GM12892 (cell line): ENCODE results near the gene WDFY2.
A peak's percentile ranks its signal among the peaks of the same experiment; 100 is the strongest.
"Not testable (repeated sequence)": the region's sequence is repeated elsewhere in the genome, so short reads cannot be mapped to it uniquely, and the experiment has no call there.

Experiments used
- DNase-seq: peaks from one replicate; pipeline ENCODE4 v3.0.0; 2011; ENCODE audit not compliant: insufficient read length
- FAIRE-seq: peaks from 2 replicates; lab custom pipeline; 2011; peaks lifted over from hg19 to GRCh38; lab: Jason Lieb, UNC
- POLR2A ChIP-seq: IDR thresholded peaks from 2 replicates; pipeline ENCODE4 v1.6.1; 2011; ENCODE audit warnings: low read depth, low read length, control low read depth
- POLR2AphosphoS5 ChIP-seq: IDR thresholded peaks from 2 replicates; pipeline ENCODE4 v1.6.1; 2011; ENCODE audit warnings: low read depth, low read length, control low read depth
- TAF1 ChIP-seq: IDR thresholded peaks from 2 replicates; pipeline ENCODE4 v1.6.1; 2011; ENCODE audit warnings: low read depth, mild to moderate bottlenecking, control low read depth, low read length, borderline replicate concordance

WDFY2 gene

DNA sequence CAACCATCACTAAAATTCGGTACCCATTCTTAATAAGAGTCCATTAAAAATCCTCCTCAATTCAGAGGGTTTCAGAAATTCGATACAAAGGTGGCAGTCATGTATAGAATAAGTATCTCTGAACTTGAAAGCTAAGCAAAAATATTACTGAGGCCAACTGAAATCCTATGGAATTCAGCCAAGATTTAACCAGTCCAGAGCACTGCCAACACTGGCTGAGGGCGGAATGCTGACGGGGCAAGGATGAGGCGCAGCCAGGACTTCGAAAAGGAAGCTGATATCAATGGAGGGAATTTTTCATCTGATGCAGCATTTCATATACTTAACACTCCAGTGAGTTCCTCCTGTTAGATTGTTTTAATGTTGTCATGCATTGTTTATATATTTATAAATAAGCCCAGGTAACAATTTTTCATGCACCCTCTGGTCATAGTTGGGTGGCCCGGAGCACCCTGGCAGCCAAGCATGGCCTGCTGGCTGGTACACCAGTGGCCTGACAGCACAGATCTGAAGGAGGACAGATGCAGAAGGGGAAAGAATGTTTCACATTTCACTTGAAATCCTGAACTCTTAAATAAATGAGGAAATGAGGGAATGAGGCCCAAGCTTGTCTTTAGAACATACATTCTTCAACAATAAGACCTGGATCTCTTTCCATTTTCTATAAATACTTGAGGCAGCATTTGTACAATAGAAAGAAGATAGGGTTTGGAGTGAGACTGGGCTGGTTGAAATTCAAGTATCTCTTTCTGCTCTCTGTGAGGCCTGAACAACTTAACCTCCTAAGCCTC lies 41.5 kb downstream of the WDFY2 start:
- DNase-seq (no peak), FAIRE-seq (no peak)
- TF ChIP-seq POLR2AphosphoS5, result no peak
- TF ChIP-seq TAF1, result no peak
- TF ChIP-seq POLR2A, result no peak

DNA sequence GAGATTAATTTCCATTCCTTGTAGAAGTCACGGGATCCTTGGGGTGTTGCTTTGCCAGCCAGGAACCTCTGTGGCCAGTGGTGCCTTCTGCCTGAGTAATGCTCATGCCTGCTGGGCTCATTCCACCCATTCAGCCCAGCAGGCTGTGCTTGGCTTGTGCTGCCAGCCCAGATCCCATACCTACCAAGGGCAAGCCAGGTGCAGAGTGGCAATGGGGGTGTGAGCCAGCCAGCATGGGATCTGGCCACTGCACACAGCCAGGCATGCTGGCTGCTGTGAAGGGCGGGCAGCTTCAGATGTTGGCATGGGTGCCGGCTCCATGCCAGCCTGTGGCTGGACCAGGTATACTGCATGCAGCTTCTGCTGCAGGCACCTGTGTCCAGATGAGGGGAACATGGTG lies 42.5 kb downstream of the WDFY2 start:
- no peak for DNase-seq
- FAIRE-seq, result no peak
- TF ChIP-seq POLR2AphosphoS5 (no peak), TAF1 (no peak), POLR2A (no peak)

DNA sequence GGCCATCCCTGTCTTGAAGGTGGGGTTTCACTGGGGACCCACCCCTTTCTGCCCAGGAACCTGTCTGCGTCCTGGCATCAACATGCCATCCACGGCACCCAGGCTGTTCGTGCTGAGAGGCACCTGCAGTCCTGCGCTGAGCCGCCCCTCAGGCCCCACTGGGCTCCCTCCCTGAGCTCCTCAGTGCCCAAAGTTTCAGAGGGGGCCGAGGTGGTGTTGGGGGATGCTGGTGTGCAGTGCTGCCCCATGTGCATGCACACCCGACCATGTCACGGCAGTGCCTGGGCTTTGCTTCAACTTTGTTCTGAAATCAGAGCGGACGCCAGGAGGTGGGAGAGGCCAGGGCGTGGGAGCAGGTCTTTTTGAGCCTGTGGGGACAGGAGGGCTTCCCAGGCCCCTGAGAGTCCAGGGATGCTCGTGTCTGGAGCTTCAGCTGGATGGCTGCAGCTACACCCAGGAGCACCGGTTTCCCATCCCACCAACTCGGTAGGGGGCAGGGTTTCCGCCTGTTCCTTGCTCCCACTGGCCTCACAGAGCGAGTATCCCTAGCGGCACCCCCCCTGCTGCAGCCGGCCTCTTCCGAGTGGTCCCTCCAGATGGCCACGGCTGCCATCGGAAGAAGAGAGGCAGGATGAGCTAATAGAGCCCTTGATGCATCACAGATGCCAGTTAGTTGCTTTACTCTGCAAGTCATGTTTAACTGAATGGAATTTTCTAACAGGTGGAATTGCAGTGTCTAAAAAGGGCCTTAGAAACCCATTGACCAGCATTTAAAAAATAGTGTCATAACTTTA lies 44.0 kb downstream of the WDFY2 start:
- DNase-seq (no peak), FAIRE-seq (no peak)
- TF ChIP-seq POLR2A (no peak), POLR2AphosphoS5 (no peak), TAF1 (no peak)

DNA sequence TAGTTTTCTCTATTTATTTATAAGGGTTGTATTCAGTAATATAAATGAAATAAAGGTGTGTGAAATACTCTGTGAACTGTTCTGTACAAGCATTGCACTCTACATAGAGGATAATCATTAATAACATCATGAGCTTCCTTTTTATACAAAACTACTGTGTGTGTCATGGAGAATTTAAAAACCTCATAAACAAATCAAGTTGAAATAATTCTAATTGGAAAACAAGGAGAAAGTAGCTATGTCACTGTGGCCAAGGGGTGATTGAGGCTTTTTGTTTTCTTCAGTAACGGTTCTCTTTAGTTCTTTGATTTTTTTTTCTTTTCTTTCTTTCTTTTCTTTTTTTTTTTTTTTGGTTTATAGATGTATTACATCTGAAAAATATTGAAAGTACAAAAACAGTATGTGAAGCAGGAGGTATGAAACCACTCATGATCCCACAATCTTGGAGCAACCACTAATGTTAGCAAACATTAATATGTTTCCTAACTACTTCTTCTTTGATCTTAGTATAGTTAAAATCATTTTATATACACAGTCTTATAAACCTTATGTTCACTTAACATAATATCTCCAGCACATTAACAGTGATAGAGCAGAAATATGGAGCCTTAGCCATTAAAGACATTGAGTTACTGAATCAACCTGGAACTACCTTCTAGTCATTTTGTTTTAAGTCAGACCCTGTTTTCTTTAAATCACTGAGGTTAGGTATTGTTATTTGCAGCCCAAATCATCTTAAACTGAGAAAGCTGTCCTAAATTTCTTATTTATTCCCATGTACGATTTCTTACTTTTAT lies 45.4 kb downstream of the WDFY2 start:
- DNase-seq (no peak), FAIRE-seq (no peak)
- TF ChIP-seq POLR2AphosphoS5 (no peak), POLR2A (no peak), TAF1 (no peak)

DNA sequence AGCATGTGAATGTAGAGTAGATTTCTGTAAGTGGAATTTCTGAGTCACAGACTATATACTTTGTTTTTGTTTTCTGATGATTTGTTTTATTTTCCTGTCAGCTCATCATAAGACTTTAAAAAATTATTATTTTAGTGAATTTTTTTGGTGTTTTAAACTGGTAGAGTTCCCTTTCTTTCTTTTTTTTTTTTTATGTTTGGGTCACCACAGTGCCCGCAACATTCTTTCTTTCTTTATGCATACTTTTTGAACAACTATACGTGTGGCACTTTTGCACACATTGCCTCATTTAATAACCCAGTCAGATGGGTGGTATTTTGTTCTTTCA lies 46.0 kb downstream of the WDFY2 start:
- DNase-seq, result no peak
- no peak for TF ChIP-seq TAF1
- TF ChIP-seq POLR2A, result no peak
- no peak for TF ChIP-seq POLR2AphosphoS5
- no peak for FAIRE-seq

DNA sequence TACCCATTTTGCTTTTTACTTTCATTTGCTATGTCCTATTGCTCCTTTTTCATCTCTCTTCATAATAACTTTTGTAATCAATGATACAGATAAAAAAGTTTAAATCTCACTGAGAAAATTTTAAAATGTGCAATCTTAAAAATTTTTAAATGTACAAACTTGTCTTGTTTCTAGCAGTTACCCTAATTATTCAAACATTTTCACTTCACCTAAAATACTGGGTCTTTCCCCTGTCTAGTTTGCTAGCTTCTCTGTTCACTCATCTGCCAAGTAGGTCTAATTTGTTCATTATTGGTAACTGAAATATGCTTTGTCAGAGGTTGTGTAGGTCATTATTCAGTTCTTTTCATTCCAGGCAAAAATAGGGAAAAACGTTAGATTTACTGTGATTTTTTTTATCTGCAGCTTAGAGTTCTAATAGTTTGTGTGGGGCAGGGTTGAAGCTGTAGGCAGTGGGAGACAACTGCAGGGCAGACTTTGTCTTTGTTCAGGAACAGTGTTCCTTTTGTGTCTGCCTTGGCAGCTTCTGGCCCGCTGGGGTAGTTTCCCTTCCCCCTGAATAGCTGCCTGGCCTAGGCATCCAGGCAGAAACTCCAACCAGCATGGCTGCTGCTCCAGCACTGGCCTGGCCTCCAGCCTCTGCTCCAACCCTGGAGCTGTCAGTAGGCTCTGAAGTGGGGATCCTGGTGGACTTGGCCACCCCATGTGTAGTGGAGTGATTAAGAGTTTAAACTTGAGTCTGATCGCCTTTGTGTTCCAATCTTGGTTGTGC lies 48.5 kb downstream of the WDFY2 start:
- TF ChIP-seq TAF1, result no peak
- TF ChIP-seq POLR2AphosphoS5, result no peak
- no peak for TF ChIP-seq POLR2A
- peak; percentile 38 for FAIRE-seq
- no peak for DNase-seq

DNA sequence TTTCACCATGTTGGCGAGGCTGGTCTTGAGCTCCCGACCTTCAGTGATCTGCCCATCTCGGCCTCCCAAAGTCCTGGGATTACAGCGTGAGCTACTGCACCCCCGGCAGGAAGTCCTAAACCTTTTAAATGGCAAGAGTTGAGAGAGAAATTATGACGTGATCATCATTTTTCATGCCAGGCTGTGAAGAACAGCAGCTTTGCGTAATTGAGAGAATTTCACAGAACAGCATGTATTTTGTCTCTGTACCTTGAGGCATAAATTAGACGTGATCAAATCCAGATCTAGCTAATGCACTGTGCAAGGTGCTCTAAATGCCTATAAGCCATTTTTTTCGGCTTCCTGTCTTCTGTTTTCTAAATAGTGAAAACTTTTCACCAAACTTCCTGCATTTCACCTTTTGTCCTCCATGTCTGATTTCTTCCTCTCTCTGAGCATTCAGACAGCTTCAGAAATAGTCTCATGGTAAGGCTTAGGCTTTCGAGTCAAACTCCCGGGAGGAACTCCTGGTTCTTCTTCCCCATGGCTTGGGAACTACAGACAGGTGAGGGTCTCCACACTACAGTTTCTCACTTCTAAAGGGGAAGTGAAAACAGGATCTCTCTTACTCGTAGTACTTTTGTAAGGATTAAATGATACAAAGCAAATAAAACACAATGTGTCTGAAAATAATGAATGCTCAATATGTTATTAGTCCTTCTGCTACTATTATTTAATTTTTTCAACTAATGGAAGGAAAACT lies 51.0 kb downstream of the WDFY2 start:
- TF ChIP-seq POLR2AphosphoS5 (no peak), TAF1 (no peak), POLR2A (no peak)
- DNase-seq (no peak), FAIRE-seq (no peak)

DNA sequence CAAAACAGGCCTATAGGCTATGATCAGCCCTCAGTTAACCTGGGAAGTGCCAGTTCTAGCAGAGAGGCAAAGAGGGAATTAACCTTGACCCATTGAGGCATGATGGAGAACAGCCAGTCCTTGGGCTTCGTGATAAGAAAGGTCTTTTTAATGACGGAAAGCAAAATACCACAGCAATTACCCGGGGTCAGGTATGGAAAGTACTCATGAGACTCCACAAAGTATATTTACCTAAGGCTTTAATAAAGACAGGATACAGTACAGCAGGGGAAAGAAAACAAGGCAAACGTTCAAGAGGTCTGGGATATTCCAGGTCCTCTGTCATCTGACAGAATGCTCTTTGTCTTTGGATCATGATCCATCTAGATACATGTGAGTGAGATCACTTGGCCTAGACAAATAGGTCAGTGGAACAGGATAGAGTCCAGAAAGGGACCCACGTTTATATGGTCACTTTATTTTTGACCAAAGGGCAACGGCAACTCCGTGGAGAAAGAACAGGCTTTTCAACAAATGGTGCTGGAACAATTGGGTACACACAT lies 52.2 kb downstream of the WDFY2 start:
- no peak for TF ChIP-seq POLR2A
- TF ChIP-seq POLR2AphosphoS5, result no peak
- no peak for TF ChIP-seq TAF1
- DNase-seq (no peak), FAIRE-seq (no peak)

DNA sequence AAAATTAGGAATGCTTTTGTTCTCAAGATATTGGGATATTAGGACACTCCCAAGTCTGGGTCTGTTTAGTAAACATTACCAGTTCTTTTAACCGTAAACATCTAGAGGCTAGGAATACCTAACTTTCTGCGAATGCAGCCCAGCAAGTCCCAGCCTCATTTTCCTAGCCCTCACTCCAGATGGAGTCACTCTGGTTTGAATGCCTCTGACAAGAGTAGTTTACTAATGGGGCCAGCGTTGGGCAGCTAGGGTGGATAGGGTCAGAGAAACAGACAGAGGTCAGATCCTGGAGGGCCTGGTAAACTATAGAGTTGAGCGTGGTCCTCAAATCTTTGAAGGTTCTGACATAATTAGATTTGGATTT lies 53.6 kb downstream of the WDFY2 start:
- no peak for FAIRE-seq
- TF ChIP-seq POLR2A (no peak), POLR2AphosphoS5 (no peak), TAF1 (no peak)
- DNase-seq, result no peak

DNA sequence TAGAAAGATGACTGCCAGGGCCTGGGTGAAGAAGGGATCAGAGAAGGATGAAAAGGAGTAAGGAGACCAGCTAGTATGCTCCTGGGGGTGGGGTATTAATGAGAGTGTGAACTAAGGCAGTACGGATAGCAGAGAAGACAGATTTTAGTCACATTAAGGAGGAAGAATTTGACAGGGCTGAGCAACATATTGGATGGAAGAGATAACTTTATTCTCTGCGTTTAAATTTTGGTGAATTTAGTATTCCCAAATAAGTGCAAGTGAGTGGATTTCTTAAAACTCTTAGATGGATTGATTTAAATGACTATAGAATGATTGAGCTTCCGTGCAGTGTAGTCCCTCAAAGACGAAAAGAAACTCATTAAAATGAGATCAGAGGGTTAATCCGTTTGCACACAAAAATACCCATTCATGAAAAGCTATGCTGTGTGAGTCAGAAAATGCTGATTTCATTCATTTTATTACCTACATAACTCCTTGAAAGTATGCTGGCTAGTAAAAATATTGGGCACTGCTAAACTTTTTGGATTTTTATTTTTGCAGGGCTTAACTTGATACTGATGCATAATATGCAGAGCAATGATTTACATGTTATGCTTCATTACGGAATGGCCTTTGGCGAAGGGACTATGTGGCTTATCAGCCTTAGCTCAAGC lies 54.1 kb downstream of the WDFY2 start:
- DNase-seq, result no peak
- TF ChIP-seq POLR2AphosphoS5, result no peak
- no peak for FAIRE-seq

DNA sequence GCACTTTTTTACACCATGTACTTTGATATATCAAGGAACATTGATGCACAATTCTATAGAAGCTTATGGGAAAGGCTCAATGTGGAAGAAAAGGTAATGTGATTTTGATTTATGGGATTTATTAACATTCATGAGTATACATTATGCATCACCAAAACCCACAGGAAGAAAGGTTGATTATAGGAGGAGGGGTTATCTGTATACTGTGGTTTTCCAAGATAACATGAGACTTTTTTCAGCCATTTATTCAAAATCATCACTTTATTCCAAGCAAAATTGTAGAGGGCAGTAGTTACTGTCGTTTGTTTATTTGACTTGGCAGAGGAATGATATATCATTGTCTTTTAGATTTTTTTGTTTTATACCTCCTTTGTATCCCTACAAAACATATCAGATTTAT lies 54.9 kb downstream of the WDFY2 start:
- no peak for DNase-seq
- no peak for FAIRE-seq
- TF ChIP-seq POLR2AphosphoS5 (no peak), TAF1 (no peak), POLR2A (no peak)

DNA sequence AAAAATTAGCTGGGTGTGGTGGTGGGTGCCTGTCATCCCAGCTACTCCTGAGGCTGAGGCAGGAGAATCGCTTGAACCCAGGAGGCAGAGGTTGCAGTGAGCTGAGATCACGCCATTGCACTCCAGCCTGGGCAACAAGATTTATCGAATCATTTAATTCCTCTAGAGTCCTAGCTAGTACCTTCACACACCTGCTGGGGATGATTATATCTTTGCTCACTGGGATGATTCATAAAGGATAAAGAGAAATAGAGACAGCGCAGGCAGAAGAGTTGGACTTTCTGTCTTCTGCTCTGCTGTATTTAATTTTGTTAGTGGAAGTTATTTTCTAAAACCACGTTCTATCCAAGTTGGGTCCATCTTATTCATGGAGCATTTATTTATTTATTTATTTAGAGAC lies 56.4 kb downstream of the WDFY2 start:
- FAIRE-seq, DNase-seq: not testable (repeated sequence)
